NCI-H2081 treated with DMSO at 0.1 percent for 48 hours (cell line): ENCODE data around the gene PARP6.
A peak's percentile ranks its signal among the peaks of the same experiment; 100 is the strongest.

ENCODE experiments used
- DNase-seq: peaks from one replicate; lab custom pipeline; 2025; lab: John Stamatoyannopoulos, UW

The PARP6 gene

GRCh38 chr15:72230197-72231065 is 41.9 kb downstream of the PARP6 start:
- peak; percentile 69 for DNase-seq

GRCh38 chr15:72229947-72230196 is 42.5 kb downstream of the PARP6 start:
- DNase-seq, result no peak

- DNase-seq, result no peak
Observed at GRCh38 chr15:72229076-72229946, 43.0 kb downstream of the PARP6 start.

GRCh38 chr15:72227720-72228119 is 44.6 kb downstream of the PARP6 start:
- no peak for DNase-seq

- no peak for DNase-seq
Observed at GRCh38 chr15:72227192-72227586, 45.2 kb downstream of the PARP6 start.

- DNase-seq, result no peak
Observed at GRCh38 chr15:72223278-72223677, 49.1 kb downstream of the PARP6 start.

- no peak for DNase-seq
Observed at GRCh38 chr15:72222393-72222792, 50.0 kb downstream of the PARP6 start.

- no peak for DNase-seq
Observed at GRCh38 chr15:72220687-72221086, 51.7 kb downstream of the PARP6 start.

GRCh38 chr15:72217216-72217615 is 55.1 kb downstream of the PARP6 start:
- DNase-seq, result no peak

GRCh38 chr15:72216079-72216478 is 56.3 kb downstream of the PARP6 start:
- no peak for DNase-seq

GRCh38 chr15:72207558-72208085 is 64.7 kb downstream of the PARP6 start:
- DNase-seq, result no peak

- no peak for DNase-seq
Observed at GRCh38 chr15:72206677-72207000, 65.7 kb downstream of the PARP6 start.

- no peak for DNase-seq
Observed at GRCh38 chr15:72205896-72206676, 66.3 kb downstream of the PARP6 start.

GRCh38 chr15:72205273-72205672 is 67.1 kb downstream of the PARP6 start:
- DNase-seq, result no peak

GRCh38 chr15:72203507-72203837 is 68.9 kb downstream of the PARP6 start:
- DNase-seq, result peak; percentile 55

GRCh38 chr15:72202801-72203506 is 69.4 kb downstream of the PARP6 start:
- DNase-seq, result no peak

- DNase-seq, result no peak
Observed at GRCh38 chr15:72202302-72202701, 70.1 kb downstream of the PARP6 start.

- DNase-seq, result no peak
Observed at GRCh38 chr15:72201391-72201921, 70.9 kb downstream of the PARP6 start.

GRCh38 chr15:72200395-72201237 is 71.7 kb downstream of the PARP6 start:
- no peak for DNase-seq

GRCh38 chr15:72199721-72200212 is 72.6 kb downstream of the PARP6 start:
- peak; percentile 13 for DNase-seq

- DNase-seq, result no peak
Observed at GRCh38 chr15:72199205-72199515, 73.2 kb downstream of the PARP6 start.
